Common myeloid progenitor, CD34-positive (primary cell): Measurements from ENCODE around the gene RCSD1.
A peak's percentile ranks its signal among the peaks of the same experiment; 100 is the strongest.

Source experiments
- CTCF ChIA-PET: fragments of 350-600 bp; sonication (Branson Sonifier 250); formaldehyde crosslinking; loops from one replicate; lab custom pipeline; 2021; ENCODE audit warnings: antibody characterized with exemption; lab: Charles Lee
- POLR2A ChIA-PET: fragments of 350-600 bp; sonication (Branson Sonifier 250); formaldehyde crosslinking; loops from one replicate; lab custom pipeline; 2021; ENCODE audit warnings: antibody characterized with exemption; lab: Charles Lee
- DNase-seq, 3 donors: peaks; one replicate each; pipeline versions ENCODE4 v3.0.0 to v3.0.0-alpha.2; 2013
- H3K27ac ChIP-seq, 2 experiments: 1 replicate in 1 of 2; 2 replicates in 1 of 2; pipeline ENCODE4 v1.7.0; 2013; ENCODE audit warnings: inconsistent platforms in 2 of 2, low read length in 2 of 2, mild to moderate bottlenecking in 2 of 2, low read depth in 1 of 2, moderate library complexity in 1 of 2; ENCODE audit not compliant: severe bottlenecking in 2 of 2, insufficient read depth in 1 of 2, poor library complexity in 1 of 2
- H3K27me3 ChIP-seq, 5 experiments: replicated peaks in 2 of 5; 1 replicate in 3 of 5; 2 replicates in 2 of 5; pipeline versions ENCODE4 v1.6.1 to v1.7.0; 2013; ENCODE audit warnings: low read length in 4 of 5, mild to moderate bottlenecking in 2 of 5, moderate library complexity in 2 of 5, inconsistent platforms in 1 of 5; ENCODE audit not compliant: insufficient read depth in 5 of 5, control insufficient read depth in 4 of 5
- H3K36me3 ChIP-seq, 4 experiments: 1 replicate in 2 of 4; 2 replicates in 2 of 4; pipeline versions ENCODE4 v1.6.1 to v1.7.0; 2013; ENCODE audit warnings: low read length in 3 of 4, control low read depth in 1 of 4, mild to moderate bottlenecking in 1 of 4; ENCODE audit not compliant: control insufficient read depth in 4 of 4, insufficient read depth in 4 of 4
- H3K4me1 ChIP-seq, 4 experiments: 1 replicate in 3 of 4; 2 replicates in 1 of 4; pipeline versions ENCODE4 v1.6.1 to v1.7.1; 2013; ENCODE audit warnings: low read length in 3 of 4, mild to moderate bottlenecking in 3 of 4, control low read depth in 1 of 4, inconsistent platforms in 1 of 4, moderate library complexity in 1 of 4; ENCODE audit not compliant: control insufficient read depth in 4 of 4, insufficient read depth in 4 of 4; ENCODE audit errors: control extremely low read depth in 1 of 4
- H3K4me3 ChIP-seq, 7 experiments: 1 replicate in 4 of 7; 2 replicates in 3 of 7; pipeline versions ENCODE4 v1.5.1 to v1.7.0; 2013; ENCODE audit warnings: mild to moderate bottlenecking in 7 of 7, low read length in 6 of 7, moderate library complexity in 6 of 7, inconsistent platforms in 2 of 7, low read depth in 2 of 7, control low read depth in 1 of 7; ENCODE audit not compliant: insufficient read depth in 4 of 7, control insufficient read depth in 1 of 7; ENCODE audit errors: extremely low read depth in 1 of 7
- H3K9me3 ChIP-seq, 5 experiments: 1 replicate in 4 of 5; 2 replicates in 1 of 5; pipeline versions ENCODE4 v1.6.1 to v1.7.1; 2013; ENCODE audit warnings: low read length in 4 of 5, mild to moderate bottlenecking in 2 of 5, inconsistent platforms in 1 of 5, low read depth in 1 of 5, moderate library complexity in 1 of 5; ENCODE audit not compliant: control insufficient read depth in 4 of 5, insufficient read depth in 2 of 5; ENCODE audit errors: control extremely low read depth in 1 of 5
- WGBS: methylation state at CpG from one replicate; pipeline ENCODE4 v1.1.5; 2013; ENCODE audit not compliant: insufficient coverage; 5-methylcytosine and 5-hydroxymethylcytosine counted together

Gene RCSD1

DNA sequence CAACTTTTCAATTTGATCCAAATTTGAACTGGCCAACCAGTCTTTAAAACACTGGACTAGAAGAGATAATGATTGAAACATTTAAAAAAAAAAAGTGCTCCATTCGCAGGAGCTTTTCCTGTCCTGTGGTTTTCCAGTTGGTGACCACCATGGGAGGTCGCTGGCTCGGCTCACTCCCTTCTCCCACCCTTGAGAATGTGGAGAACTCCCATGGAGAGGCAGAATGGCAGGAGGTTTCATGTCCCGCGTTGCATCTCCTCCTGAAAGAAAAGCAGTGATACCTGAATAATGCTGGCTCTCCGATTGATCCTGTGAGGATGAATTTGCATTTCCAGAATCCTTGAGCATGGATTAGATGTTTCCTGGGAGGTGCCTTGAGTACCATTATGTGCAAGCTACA is 75.2 kb downstream of the RCSD1 start:
- CTCF ChIA-PET: interaction anchor here (0.7 kb wide), 1 partner anchor 9 kb away, joined by 4 read pairs; no protein-coding TSS in a partner anchor
- H3K9me3 ChIP-seq: no peaks in the 10 kb centered on the region
- POLR2A ChIA-PET: interaction anchor here (0.7 kb wide), 1 partner anchor 148 kb away, joined by 3 read pairs; no protein-coding TSS in a partner anchor
- H3K4me1 ChIP-seq: peaks cover 4 to 11% (median 10%) of the 10 kb centered on the region in 4 experiments
- DNase-seq: no peak
- peaks cover 30 to 62% (median 45%) of the 10 kb centered on the region in 4 experiments for H3K36me3 ChIP-seq
- H3K27ac ChIP-seq: no peak overlapping the region
- 69% methylated on average over 5 of the region's 6 CpGs for WGBS
- H3K4me3 ChIP-seq: no peak overlapping the region
- H3K27me3 ChIP-seq: no peaks in the 10 kb centered on the region

DNA sequence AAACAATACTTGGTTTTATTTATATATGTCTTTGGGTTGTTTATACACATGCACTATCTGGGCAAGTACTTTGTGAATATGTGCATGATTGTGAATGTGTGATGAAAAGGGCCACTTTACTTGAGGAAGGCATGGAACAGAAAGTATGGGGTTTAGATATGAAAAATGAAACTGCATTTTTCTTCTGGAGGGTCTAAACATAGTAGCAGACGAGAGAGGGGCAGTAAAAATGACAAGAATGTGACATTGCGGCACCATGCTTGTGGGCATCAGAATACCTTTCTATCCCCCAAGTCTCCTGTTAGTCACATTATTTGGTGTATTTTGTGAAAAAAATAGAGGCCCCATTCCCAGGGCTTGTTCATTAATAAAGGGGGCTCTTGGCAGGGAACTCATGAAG is 76.3 kb downstream of the RCSD1 start:
- H3K36me3 ChIP-seq: peaks cover 24 to 55% (median 39%) of the 10 kb centered on the region in 4 experiments
- H3K4me1 ChIP-seq: peaks cover 4 to 11% (median 10%) of the 10 kb centered on the region in 4 experiments
- no CpG with 5 or more reads among the region's 2 CpGs for WGBS
- H3K27me3 ChIP-seq: no peaks in the 10 kb centered on the region
- no peaks in the 10 kb centered on the region for H3K9me3 ChIP-seq
- H3K4me3 ChIP-seq: no peak overlapping the region
- H3K27ac ChIP-seq: no peak overlapping the region
- CTCF ChIA-PET: interaction anchor here (1.8 kb wide), 1 partner anchor 18 kb away, joined by 6 read pairs; no protein-coding TSS in a partner anchor
- DNase-seq: no peak
- POLR2A ChIA-PET: no interaction called here

DNA sequence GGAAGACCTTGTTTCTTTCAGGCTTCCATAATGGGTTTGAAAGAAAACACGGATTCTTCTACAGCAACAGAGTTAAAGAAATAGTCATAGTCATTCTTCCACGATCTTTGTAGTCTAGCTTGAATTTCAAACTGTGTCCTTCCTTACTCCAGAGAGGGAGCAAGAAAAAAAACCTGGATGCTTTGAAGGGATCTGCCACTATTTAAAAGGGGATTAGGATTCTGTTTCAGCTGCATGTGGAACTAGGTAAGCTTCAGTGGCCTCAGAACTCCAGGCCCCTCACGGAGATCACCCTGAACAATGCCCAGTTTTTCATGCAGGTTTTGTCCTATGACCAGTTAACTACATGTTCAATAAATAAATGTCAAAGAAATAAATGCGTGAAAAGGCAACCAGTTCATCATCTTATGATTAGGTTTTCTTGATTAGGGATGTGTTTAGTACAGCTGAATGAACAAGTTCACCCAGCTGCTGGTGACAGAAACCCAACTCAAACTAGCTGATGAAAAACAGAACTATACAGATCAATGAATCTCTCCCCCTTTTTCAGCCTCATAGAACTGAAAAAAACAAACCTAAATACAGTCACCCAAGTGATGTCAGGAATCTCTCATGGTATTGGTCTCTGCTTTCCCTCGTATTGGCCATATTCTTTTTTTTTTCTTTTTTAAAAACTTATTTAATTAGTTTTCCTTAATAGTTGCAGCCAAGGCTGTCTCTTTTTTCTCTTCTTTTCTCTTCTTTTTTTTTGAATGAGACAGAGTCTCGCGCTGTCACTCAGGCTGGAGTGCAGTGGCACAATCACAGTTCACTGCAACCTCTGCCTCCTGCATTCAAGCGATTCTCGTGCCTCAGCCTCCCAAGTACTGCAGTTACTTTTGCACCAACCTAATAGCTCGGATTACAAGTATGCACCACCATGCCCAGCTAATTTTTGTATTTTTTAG is 77.2 kb downstream of the RCSD1 start:
- 95% methylated on average over 7 of the region's 10 CpGs for WGBS
- no peak for DNase-seq
- peaks cover 4 to 11% (median 10%) of the 10 kb centered on the region in 4 experiments for H3K4me1 ChIP-seq
- ChIA-PET POLR2A (interaction anchor here (1.0 kb wide), 1 partner anchor 228 kb away, joined by 4 read pairs; no protein-coding TSS in a partner anchor), CTCF (interaction anchor here (0.9 to 1.8 kb wide), 5 partner anchors 9 to 107 kb away, joined by 3 to 6 read pairs (median 4); no protein-coding TSS in a partner anchor)
- H3K27me3 ChIP-seq: no peaks in the 10 kb centered on the region
- no peaks in the 10 kb centered on the region for H3K9me3 ChIP-seq
- H3K27ac ChIP-seq: peak overlapping the region in 1 of 2 experiments; percentile 36
- H3K4me3 ChIP-seq: no peak overlapping the region
- H3K36me3 ChIP-seq: peaks cover 16 to 47% (median 34%) of the 10 kb centered on the region in 4 experiments

DNA sequence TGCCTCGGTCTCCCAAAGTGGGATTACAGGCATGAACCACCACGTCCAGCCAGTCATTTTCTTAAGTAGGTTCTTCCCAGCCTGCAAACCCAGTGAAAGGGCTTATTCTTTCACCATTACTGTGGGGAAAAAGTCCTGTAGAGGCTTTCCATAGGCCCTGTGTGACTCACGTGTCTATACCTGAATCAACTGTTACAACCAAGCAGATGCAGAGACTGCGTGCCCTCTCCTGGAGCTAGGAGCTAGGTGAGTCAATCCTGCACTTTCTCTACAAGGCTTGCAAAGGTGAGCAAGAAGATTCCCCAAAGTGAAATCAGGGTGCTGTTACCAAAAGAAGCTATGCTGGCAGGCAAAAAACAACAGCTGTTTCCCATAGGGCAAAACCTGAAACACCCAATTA is 77.9 kb downstream of the RCSD1 start:
- H3K4me1 ChIP-seq: peaks cover 4 to 11% (median 10%) of the 10 kb centered on the region in 4 experiments
- CTCF ChIA-PET: interaction anchor here (0.9 to 1.9 kb wide), 5 partner anchors 9 to 108 kb away, joined by 3 to 7 read pairs (median 4); no protein-coding TSS in a partner anchor
- peaks cover 14 to 43% (median 31%) of the 10 kb centered on the region in 4 experiments for H3K36me3 ChIP-seq
- DNase-seq: no peak
- no peak overlapping the region for H3K4me3 ChIP-seq
- no peak overlapping the region for H3K27ac ChIP-seq
- WGBS: 96% methylated on average over 2 of the region's 4 CpGs
- no peaks in the 10 kb centered on the region for H3K9me3 ChIP-seq
- POLR2A ChIA-PET: interaction anchor here (1.0 to 1.1 kb wide), 2 partner anchors 14 to 227 kb away, joined by 3 to 4 read pairs; no protein-coding TSS in a partner anchor
- H3K27me3 ChIP-seq: no peaks in the 10 kb centered on the region

DNA sequence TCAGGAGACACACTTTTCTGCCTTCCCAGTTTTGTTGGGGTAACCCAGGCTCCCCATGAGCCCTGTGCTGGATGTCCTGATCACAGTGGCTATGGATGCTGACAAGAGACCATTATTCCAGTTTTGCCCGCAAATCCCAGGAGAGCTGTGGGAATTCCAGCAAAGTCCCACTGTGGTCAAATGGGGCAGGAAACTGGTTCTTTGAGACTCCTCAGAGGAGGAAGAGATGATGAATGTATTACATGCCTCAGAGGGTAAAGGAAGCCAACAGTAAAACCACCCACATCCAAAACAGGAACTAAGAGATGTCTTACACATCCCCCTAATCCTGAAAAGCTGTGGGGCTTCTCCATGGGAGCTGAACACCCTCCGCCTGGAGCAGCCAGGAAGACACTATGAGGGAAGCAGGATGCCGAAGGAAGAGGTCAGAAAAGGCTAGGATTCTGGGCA is 78.9 kb downstream of the RCSD1 start:
- POLR2A ChIA-PET: interaction anchor here (1.1 kb wide), 1 partner anchor 15 kb away, joined by 3 read pairs; no protein-coding TSS in a partner anchor
- H3K36me3 ChIP-seq: peaks cover 8 to 33% (median 21%) of the 10 kb centered on the region in 4 experiments
- CTCF ChIA-PET: interaction anchor here (0.7 to 1.9 kb wide), 4 partner anchors 9 to 152 kb away, joined by 3 to 7 read pairs (median 4); no protein-coding TSS in a partner anchor
- peaks cover 4 to 21% (median 20%) of the 10 kb centered on the region in 4 experiments for H3K4me1 ChIP-seq
- no peak overlapping the region for H3K27ac ChIP-seq
- H3K9me3 ChIP-seq: no peaks in the 10 kb centered on the region
- no peaks in the 10 kb centered on the region for H3K27me3 ChIP-seq
- H3K4me3 ChIP-seq: peak overlapping the region in 1 of 7 experiments; percentile 10
- peak; percentile 16 to 66 (median 53) for DNase-seq
- WGBS: 11% methylated on average over 2 of the region's 3 CpGs

DNA sequence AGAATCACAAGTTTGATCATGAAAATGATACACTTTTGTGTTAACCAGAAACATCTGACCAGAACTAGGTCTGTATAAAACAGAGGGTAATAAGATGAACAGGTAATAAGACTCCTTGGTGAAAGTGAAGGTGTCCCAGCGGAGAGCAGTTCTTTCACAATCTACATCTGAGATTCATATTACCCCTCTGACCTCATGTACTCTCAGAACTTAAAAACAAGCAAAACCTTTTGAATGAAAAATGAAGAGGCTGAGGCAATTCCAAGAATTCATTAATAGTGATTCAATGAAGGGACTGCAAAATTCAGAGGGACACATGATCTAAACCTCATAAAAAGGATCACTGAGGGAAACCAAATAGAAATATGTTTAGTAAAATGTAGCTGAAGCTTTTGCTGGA is 80.8 kb downstream of the RCSD1 start:
- Histone ChIP-seq H3K36me3 (peaks cover 0 to 14% (median 10%) of the 10 kb centered on the region in 4 experiments), H3K4me3 (no peak overlapping the region), H3K4me1 (peaks cover 5 to 30% (median 25%) of the 10 kb centered on the region in 4 experiments), H3K27ac (no peak overlapping the region), H3K27me3 (no peaks in the 10 kb centered on the region), H3K9me3 (no peaks in the 10 kb centered on the region)
- DNase-seq: no peak
- no CpG with 5 or more reads among the region's 1 CpG for WGBS
- ChIA-PET POLR2A (no interaction called here), CTCF (no interaction called here)
